ENCODE results near the gene ARMH3. TPM values are rescaled to one million over a fixed set of nuclear protein-coding genes. Genes with fewer than 3 reads are reported as not detected.

Gene ARMH3
- total RNA-seq, 6 experiments from 2014 or later = 18.0 to 21.7 (median 18.8) TPM

DNA sequence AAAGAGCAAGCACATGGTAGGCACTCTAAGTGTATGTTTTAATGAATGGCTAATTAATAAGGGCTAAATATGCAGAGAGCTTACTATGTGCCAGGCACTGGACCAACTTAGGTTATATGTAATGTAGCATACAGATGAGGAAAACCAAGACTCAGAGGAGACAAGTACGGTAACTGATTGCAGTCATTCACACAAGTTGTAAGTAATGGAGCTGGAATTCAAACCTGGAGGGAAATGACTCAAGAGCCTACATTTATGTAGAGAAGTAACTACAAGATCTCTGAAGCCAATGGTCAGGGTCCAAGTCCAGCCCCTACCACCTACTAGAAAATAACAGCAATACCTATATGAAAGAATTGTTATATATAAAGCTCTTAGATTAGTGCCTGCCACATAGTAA, 115.1 kb downstream of the ARMH3 start:
- no peak for TF ChIP-seq CTCF (IDR thresholded peaks at IDR 0.05)
- Mint-ChIP-seq H3K27ac (peak overlapping the region; percentile 61), H3K4me1 (ENCODE audit: low read depth) (peaks cover 69% of the 10 kb centered on the region), H3K9me3 (no peaks in the 10 kb centered on the region), H3K36me3 (ENCODE audit: low read depth) (peaks cover 10% of the 10 kb centered on the region), H3K27me3 (ENCODE audit: insufficient read depth) (no peaks in the 10 kb centered on the region), H3K4me3 (peak overlapping the region; percentile 43)
- no peak for DNase-seq

DNA sequence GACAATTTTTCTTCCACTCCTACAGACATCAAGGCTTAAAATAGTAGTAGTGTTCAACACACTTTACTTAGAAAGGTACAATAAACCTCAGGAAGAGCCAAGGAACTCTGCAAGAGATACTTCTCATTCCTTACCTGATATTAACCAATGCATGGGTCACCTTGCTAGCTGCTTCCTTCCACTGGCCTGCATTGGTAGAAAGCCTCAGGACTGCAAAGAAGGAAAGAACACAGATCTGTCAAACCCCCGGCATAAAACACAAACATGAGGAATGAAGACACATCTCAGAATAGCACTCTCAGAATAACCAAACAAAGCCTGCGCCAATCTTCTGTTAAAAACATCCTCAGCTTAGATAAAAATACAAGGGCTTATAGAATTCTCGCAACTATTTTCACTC, 116.2 kb downstream of the ARMH3 start:
- H3K27me3 Mint-ChIP-seq (ENCODE audit: insufficient read depth) = no peaks in the 10 kb centered on the region
- no peak for TF ChIP-seq CTCF (IDR thresholded peaks at IDR 0.05)
- H3K4me1 Mint-ChIP-seq (ENCODE audit: low read depth) = peaks cover 79% of the 10 kb centered on the region
- peaks cover 10% of the 10 kb centered on the region for H3K36me3 Mint-ChIP-seq (ENCODE audit: low read depth)
- peak overlapping the region; percentile 96 for H3K27ac Mint-ChIP-seq
- peak overlapping the region; percentile 77 for H3K4me3 Mint-ChIP-seq
- H3K9me3 Mint-ChIP-seq = no peaks in the 10 kb centered on the region
- DNase-seq = no peak

DNA sequence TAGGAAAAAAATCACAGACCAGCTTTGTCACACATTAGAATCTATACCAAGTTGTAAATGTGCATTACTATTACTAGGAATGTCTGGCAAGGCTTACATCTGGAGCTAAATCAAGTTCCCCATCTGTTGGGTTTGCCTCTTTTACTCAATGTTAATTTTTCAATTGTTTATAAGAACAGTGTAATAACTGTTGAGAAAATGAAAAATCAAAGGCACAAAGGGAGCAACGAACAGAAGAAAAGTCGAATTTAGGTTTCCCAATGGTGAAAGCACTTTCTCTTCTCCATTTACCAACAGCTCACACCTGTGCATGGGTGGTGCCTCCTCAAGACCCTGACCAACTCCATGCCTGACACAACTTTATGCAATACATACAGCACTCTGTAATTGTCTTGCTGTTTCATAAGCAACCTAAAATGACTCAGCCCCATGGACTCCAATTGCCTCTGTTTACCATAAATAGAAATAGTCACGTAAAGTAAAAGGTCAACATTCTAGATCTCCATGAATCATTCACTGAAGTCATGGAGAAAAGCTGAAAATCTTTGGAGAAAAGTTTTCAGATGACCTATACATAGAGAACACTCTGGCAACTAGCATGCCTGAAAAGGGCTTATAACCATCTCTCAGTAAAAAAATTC, 116.8 kb downstream of the ARMH3 start:
- H3K4me3 Mint-ChIP-seq = peak overlapping the region; percentile 77
- H3K36me3 Mint-ChIP-seq (ENCODE audit: low read depth) = peaks cover 10% of the 10 kb centered on the region
- no peaks in the 10 kb centered on the region for H3K9me3 Mint-ChIP-seq
- DNase-seq = peak; percentile 90
- H3K27me3 Mint-ChIP-seq (ENCODE audit: insufficient read depth) = no peaks in the 10 kb centered on the region
- H3K4me1 Mint-ChIP-seq (ENCODE audit: low read depth) = peaks cover 85% of the 10 kb centered on the region
- H3K27ac Mint-ChIP-seq = peak overlapping the region; percentile 96
- no peak for TF ChIP-seq CTCF (IDR thresholded peaks at IDR 0.05)

DNA sequence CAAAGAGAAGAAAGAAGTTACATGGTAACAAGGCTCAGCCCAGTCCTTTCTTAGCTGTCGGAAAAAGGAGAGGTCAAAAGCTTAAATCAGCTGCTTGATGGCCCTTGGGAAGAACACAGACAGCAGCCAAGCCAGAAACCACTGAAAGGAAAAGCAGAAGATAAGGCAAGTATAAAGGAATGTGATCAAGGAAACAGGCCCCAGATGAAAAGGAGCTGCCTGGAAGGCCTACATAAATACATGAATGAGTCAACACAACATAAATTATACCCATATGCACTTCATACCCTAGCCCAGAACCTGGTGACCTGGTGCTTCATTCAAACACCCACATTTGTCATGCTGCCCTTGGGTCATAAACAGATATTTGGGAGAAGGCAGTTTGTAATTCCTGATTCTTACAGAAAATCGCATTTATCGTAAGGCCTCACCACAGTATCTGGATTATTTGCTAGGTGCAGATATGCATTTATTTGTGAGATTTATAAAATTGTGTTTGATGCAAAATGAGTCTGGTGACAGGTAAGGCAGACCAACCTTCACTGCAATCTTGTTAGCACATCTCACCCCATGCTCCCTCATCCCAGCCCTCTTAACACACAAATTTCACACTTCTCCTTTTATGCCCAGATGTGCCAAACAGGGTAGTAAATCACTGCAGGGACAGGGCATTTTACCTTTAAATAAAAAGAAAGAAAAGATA, 117.5 kb downstream of the ARMH3 start:
- peak overlapping the region; percentile 77 for H3K4me3 Mint-ChIP-seq
- peaks cover 88% of the 10 kb centered on the region for H3K4me1 Mint-ChIP-seq (ENCODE audit: low read depth)
- peak overlapping the region; percentile 96 for H3K27ac Mint-ChIP-seq
- peak; percentile 77 for DNase-seq
- no peaks in the 10 kb centered on the region for H3K9me3 Mint-ChIP-seq
- H3K36me3 Mint-ChIP-seq (ENCODE audit: low read depth) = peaks cover 6% of the 10 kb centered on the region
- no peaks in the 10 kb centered on the region for H3K27me3 Mint-ChIP-seq (ENCODE audit: insufficient read depth)
- TF ChIP-seq CTCF (IDR thresholded peaks at IDR 0.05) = no peak

DNA sequence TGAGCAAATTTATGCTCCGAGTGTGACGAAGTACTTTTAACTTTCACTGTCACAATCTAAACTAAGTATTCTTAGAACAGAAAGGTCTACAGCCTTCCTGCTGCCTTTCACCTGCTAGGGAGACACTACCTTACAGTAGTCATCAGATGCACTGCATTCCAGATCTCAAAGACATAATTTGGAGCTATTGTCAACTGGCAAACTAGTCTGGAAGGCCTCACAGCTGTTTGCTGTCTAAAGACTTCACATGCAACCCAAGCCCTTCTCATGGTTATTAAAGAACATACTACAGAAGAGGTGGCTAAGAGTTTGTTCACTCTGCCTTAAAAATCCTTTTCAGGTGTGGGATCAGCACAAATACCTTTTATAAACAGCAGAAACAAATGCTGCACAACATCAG, 120.5 kb downstream of the ARMH3 start:
- H3K9me3 Mint-ChIP-seq = no peaks in the 10 kb centered on the region
- DNase-seq = no peak
- H3K36me3 Mint-ChIP-seq (ENCODE audit: low read depth) = no peaks in the 10 kb centered on the region; the same call in 1 of the 2 replicates
- no peak overlapping the region for H3K27ac Mint-ChIP-seq
- TF ChIP-seq CTCF (IDR thresholded peaks at IDR 0.05) = no peak
- no peak overlapping the region for H3K4me3 Mint-ChIP-seq
- peaks cover 59% of the 10 kb centered on the region for H3K4me1 Mint-ChIP-seq (ENCODE audit: low read depth)
- no peaks in the 10 kb centered on the region for H3K27me3 Mint-ChIP-seq (ENCODE audit: insufficient read depth)
